Measurements from ENCODE around the gene VWA5B2.

DNA sequence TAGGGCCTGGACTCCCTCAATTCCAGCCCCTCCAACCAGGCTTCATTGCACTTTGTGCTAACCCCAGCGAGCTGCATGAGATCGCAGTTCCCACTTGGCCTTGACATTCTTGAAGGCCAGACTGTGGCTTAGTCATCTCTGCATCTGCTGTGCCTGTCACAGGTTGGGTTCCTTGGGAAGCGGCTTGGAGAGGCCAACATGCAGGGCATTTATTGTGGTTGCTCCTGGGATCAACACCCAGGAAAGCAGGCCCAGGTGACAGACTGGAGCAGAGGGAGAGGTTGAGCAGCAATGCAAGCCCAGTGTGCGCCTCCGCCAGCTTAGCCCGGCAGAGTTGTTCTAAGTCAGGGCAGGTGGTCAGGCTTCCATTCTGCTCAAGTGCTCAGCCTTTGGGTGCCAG lies 32.8 kb upstream of the VWA5B2 start:
- TF ChIP-seq, protein P1, sequence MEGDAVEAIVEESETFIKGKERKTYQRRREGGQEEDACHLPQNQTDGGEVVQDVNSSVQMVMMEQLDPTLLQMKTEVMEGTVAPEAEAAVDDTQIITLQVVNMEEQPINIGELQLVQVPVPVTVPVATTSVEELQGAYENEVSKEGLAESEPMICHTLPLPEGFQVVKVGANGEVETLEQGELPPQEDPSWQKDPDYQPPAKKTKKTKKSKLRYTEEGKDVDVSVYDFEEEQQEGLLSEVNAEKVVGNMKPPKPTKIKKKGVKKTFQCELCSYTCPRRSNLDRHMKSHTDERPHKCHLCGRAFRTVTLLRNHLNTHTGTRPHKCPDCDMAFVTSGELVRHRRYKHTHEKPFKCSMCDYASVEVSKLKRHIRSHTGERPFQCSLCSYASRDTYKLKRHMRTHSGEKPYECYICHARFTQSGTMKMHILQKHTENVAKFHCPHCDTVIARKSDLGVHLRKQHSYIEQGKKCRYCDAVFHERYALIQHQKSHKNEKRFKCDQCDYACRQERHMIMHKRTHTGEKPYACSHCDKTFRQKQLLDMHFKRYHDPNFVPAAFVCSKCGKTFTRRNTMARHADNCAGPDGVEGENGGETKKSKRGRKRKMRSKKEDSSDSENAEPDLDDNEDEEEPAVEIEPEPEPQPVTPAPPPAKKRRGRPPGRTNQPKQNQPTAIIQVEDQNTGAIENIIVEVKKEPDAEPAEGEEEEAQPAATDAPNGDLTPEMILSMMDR (IDR thresholded peaks at IDR 0.05; ENCODE audit: borderline replicate concordance, extremely low read depth, low read length, poor library complexity, severe bottlenecking) = no peak
- TF ChIP-seq EZH2 (IDR thresholded peaks at IDR 0.05; ENCODE audit: borderline replicate concordance, low read depth, low read length, severe bottlenecking) = no peak
